Mesenchymal stem cell (in vitro differentiated cells and primary cell): ENCODE results near the gene PIGB.

Source experiments
- DNase-seq: peaks from one replicate; pipeline ENCODE4 v3.0.0-alpha.2; 2013
- H2AFZ ChIP-seq: one replicate; pipeline ENCODE4 v1.6.1; 2013; ENCODE audit warnings: low read depth, mild to moderate bottlenecking, control low read depth, inconsistent platforms, low read length, moderate library complexity
- H2AK5ac ChIP-seq: 2 replicates; pipeline ENCODE4 v1.6.1; 2013; ENCODE audit warnings: low read length, moderate library complexity, mild to moderate bottlenecking, inconsistent platforms; ENCODE audit not compliant: severe bottlenecking
- H2BK120ac ChIP-seq: one replicate; pipeline ENCODE4 v1.6.1; 2013; ENCODE audit warnings: low read depth, mild to moderate bottlenecking, inconsistent platforms, low read length, moderate library complexity
- H2BK12ac ChIP-seq, 2 experiments: one replicate each; pipeline ENCODE4 v1.6.1; 2013; ENCODE audit warnings: inconsistent platforms in 2 of 2, low read length in 2 of 2, mild to moderate bottlenecking in 2 of 2, moderate library complexity in 2 of 2, control low read depth in 1 of 2
- H2BK15ac ChIP-seq: one replicate; pipeline ENCODE4 v1.6.1; 2013; ENCODE audit warnings: mild to moderate bottlenecking, low read depth, inconsistent platforms; ENCODE audit not compliant: poor library complexity, severe bottlenecking
- H2BK5ac ChIP-seq: 2 replicates; pipeline ENCODE4 v1.6.1; 2013; ENCODE audit warnings: low read depth, mild to moderate bottlenecking, low read length, control low read depth, inconsistent platforms; ENCODE audit not compliant: poor library complexity, severe bottlenecking
- H3K14ac ChIP-seq, 2 experiments: one replicate each; pipeline ENCODE4 v1.6.1; 2013; ENCODE audit warnings: inconsistent platforms in 2 of 2, low read length in 2 of 2, control low read depth in 1 of 2, mild to moderate bottlenecking in 1 of 2, moderate library complexity in 1 of 2
- H3K18ac ChIP-seq, 2 experiments: one replicate each; pipeline ENCODE4 v1.6.1; 2013; ENCODE audit warnings: inconsistent platforms in 2 of 2, low read length in 2 of 2, control low read depth in 1 of 2, low read depth in 1 of 2, mild to moderate bottlenecking in 1 of 2
- H3K23ac ChIP-seq, 2 experiments: one replicate each; pipeline ENCODE4 v1.6.1; 2013; ENCODE audit warnings: inconsistent platforms in 2 of 2, low read length in 2 of 2, mild to moderate bottlenecking in 2 of 2, moderate library complexity in 2 of 2, control low read depth in 1 of 2
- H3K27ac ChIP-seq: 2 replicates; pipeline ENCODE4 v1.5.1; 2013; ENCODE audit warnings: mild to moderate bottlenecking, moderate library complexity, low read length, control low read depth, inconsistent platforms; ENCODE audit not compliant: poor library complexity, severe bottlenecking
- H3K27me3 ChIP-seq, 2 experiments: 2 replicates each; pipeline versions ENCODE4 v1.6.1 to v1.7.0; 2013; ENCODE audit warnings: low read length in 2 of 2, mild to moderate bottlenecking in 2 of 2, moderate library complexity in 2 of 2, control low read depth in 1 of 2, inconsistent platforms in 1 of 2; ENCODE audit not compliant: control insufficient read depth in 1 of 2, insufficient read depth in 1 of 2
- H3K36me3 ChIP-seq, 2 experiments: 2 replicates each; pipeline versions ENCODE4 v1.6.1 to v1.7.0; 2013; ENCODE audit warnings: low read length in 2 of 2, control low read depth in 1 of 2, inconsistent platforms in 1 of 2, low read depth in 1 of 2, mild to moderate bottlenecking in 1 of 2; ENCODE audit not compliant: insufficient read depth in 2 of 2, control insufficient read depth in 1 of 2
- H3K4ac ChIP-seq, 2 experiments: one replicate each; pipeline ENCODE4 v1.6.1; 2013; ENCODE audit warnings: inconsistent platforms in 2 of 2, low read length in 2 of 2, mild to moderate bottlenecking in 2 of 2, moderate library complexity in 2 of 2, control low read depth in 1 of 2, low read depth in 1 of 2
- H3K4me1 ChIP-seq: 2 replicates; pipeline ENCODE4 v1.6.1; 2013; ENCODE audit warnings: low read depth, low read length, control low read depth; ENCODE audit not compliant: control insufficient read depth, insufficient read depth
- H3K4me2 ChIP-seq: 2 replicates; pipeline ENCODE4 v1.6.1; 2013; ENCODE audit warnings: low read length, mild to moderate bottlenecking, inconsistent platforms; ENCODE audit not compliant: poor library complexity, severe bottlenecking
- H3K4me3 ChIP-seq, 2 experiments: 2 replicates each; pipeline versions ENCODE4 v1.5.1 to v1.7.0; 2013; ENCODE audit warnings: low read length in 2 of 2, mild to moderate bottlenecking in 2 of 2, control low read depth in 1 of 2, low read depth in 1 of 2; ENCODE audit not compliant: insufficient read depth in 1 of 2
- H3K79me1 ChIP-seq: replicated peaks from 2 replicates; pipeline ENCODE4 v1.6.1; 2013; ENCODE audit warnings: mild to moderate bottlenecking, control low read depth, low read length, inconsistent platforms; ENCODE audit not compliant: poor library complexity, severe bottlenecking
- H3K9ac ChIP-seq: 2 replicates; pipeline ENCODE4 v1.7.0; 2013; ENCODE audit warnings: mild to moderate bottlenecking, low read length, moderate library complexity
- H3K9me3 ChIP-seq: 2 replicates; pipeline ENCODE4 v1.7.0; 2013; ENCODE audit warnings: mild to moderate bottlenecking, low read length; ENCODE audit not compliant: control insufficient read depth
- H4K8ac ChIP-seq: one replicate; pipeline ENCODE4 v1.6.1; 2013; ENCODE audit warnings: inconsistent platforms, mild to moderate bottlenecking, low read length, moderate library complexity
- H4K91ac ChIP-seq: one replicate; pipeline ENCODE4 v1.6.1; 2013; ENCODE audit warnings: mild to moderate bottlenecking, low read length, inconsistent platforms
- WGBS: methylation state at CpG from one replicate; pipeline ENCODE4 v1.1.7; 2013; ENCODE audit warnings: mixed read lengths; 5-methylcytosine and 5-hydroxymethylcytosine counted together

PIGB gene

GRCh38 chr15:55343168-55343567 lies 24.1 kb downstream of the PIGB start:
- no peak overlapping the region for H2BK12ac ChIP-seq
- 80% methylated on average over 1 of the region's 2 CpGs for WGBS

GRCh38 chr15:55344206-55344605 lies 25.2 kb downstream of the PIGB start:
- no peak overlapping the region for H2BK5ac ChIP-seq
- no peak overlapping the region for H3K14ac ChIP-seq
- WGBS, result 88% methylated on average over 1 of the region's 2 CpGs
- no peak overlapping the region for H2BK15ac ChIP-seq
- H3K79me1 ChIP-seq, result no peaks in the 10 kb centered on the region
- H2BK12ac ChIP-seq, result no peak overlapping the region
- no peak overlapping the region for H3K4me2 ChIP-seq
- H3K4me3 ChIP-seq, result no peak overlapping the region
- H3K9me3 ChIP-seq, result no peaks in the 10 kb centered on the region
- no peak overlapping the region for H3K4ac ChIP-seq
- H3K23ac ChIP-seq, result no peak overlapping the region
- no peak overlapping the region for H3K27ac ChIP-seq
- no peak overlapping the region for H3K18ac ChIP-seq
- no peak overlapping the region for H2BK120ac ChIP-seq
- H3K36me3 ChIP-seq, result peaks cover 7 to 52% of the 10 kb centered on the region in 2 experiments
- no peaks in the 10 kb centered on the region for H3K4me1 ChIP-seq
- H2AK5ac ChIP-seq, result no peak overlapping the region
- H4K91ac ChIP-seq, result no peak overlapping the region
- no peak for DNase-seq
- no peak overlapping the region for H2AFZ ChIP-seq
- H4K8ac ChIP-seq, result peak overlapping the region; percentile 4
- no peaks in the 10 kb centered on the region for H3K27me3 ChIP-seq
- H3K9ac ChIP-seq, result no peak overlapping the region

More at GRCh38 chr15:55343168-55343567, 24.1 kb downstream of the PIGB start:
- Histone ChIP-seq H2AFZ (no peak overlapping the region), H3K18ac (no peak overlapping the region), H3K9me3 (no peaks in the 10 kb centered on the region), H3K36me3 (peaks cover 3 to 55% of the 10 kb centered on the region in 2 experiments), H3K4me3 (no peak overlapping the region), H2AK5ac (no peak overlapping the region), H3K9ac (no peak overlapping the region), H3K4me2 (no peak overlapping the region), H3K27ac (no peak overlapping the region), H4K91ac (no peak overlapping the region), H2BK5ac (no peak overlapping the region), H3K27me3 (no peaks in the 10 kb centered on the region), H3K4me1 (no peaks in the 10 kb centered on the region), H3K14ac (no peak overlapping the region), H3K79me1 (no peaks in the 10 kb centered on the region), H4K8ac (no peak overlapping the region), H3K23ac (no peak overlapping the region), H2BK15ac (no peak overlapping the region), H2BK120ac (no peak overlapping the region), H3K4ac (no peak overlapping the region)
- no peak for DNase-seq

GRCh38 chr15:55348281-55348778 lies 29.3 kb downstream of the PIGB start:
- H2AK5ac ChIP-seq, result no peak overlapping the region
- no peak overlapping the region for H3K27ac ChIP-seq
- no peak overlapping the region for H2BK120ac ChIP-seq
- H2BK12ac ChIP-seq, result no peak overlapping the region
- H3K79me1 ChIP-seq, result no peaks in the 10 kb centered on the region
- no peaks in the 10 kb centered on the region for H3K27me3 ChIP-seq
- H3K9ac ChIP-seq, result no peak overlapping the region
- H3K14ac ChIP-seq, result no peak overlapping the region
- DNase-seq, result no peak
- H3K4ac ChIP-seq, result no peak overlapping the region
- H2AFZ ChIP-seq, result no peak overlapping the region
- H2BK5ac ChIP-seq, result no peak overlapping the region
- peaks cover 4 to 57% of the 10 kb centered on the region in 2 experiments for H3K36me3 ChIP-seq
- no peaks in the 10 kb centered on the region for H3K4me1 ChIP-seq
- no peak overlapping the region for H3K4me3 ChIP-seq
- no peak overlapping the region for H3K23ac ChIP-seq
- no peak overlapping the region for H4K91ac ChIP-seq
- H3K9me3 ChIP-seq, result no peaks in the 10 kb centered on the region
- H3K18ac ChIP-seq, result no peak overlapping the region
- no peak overlapping the region for H4K8ac ChIP-seq
- no peak overlapping the region for H2BK15ac ChIP-seq
- 79% methylated on average over 3 of the region's 4 CpGs for WGBS
- no peak overlapping the region for H3K4me2 ChIP-seq

GRCh38 chr15:55349282-55349681 lies 30.3 kb downstream of the PIGB start:
- 100% methylated on average over 2 of the region's 2 CpGs for WGBS
- H3K9ac ChIP-seq, result no peak overlapping the region
- no peaks in the 10 kb centered on the region for H3K9me3 ChIP-seq
- no peaks in the 10 kb centered on the region for H3K27me3 ChIP-seq
- no peak overlapping the region for H2AK5ac ChIP-seq
- no peaks in the 10 kb centered on the region for H3K4me1 ChIP-seq
- no peak overlapping the region for H2BK15ac ChIP-seq
- H3K18ac ChIP-seq, result no peak overlapping the region
- H3K4me3 ChIP-seq, result no peak overlapping the region
- no peak overlapping the region for H2BK5ac ChIP-seq
- H3K27ac ChIP-seq, result no peak overlapping the region
- H3K23ac ChIP-seq, result no peak overlapping the region
- no peak overlapping the region for H2AFZ ChIP-seq
- peaks cover 6 to 53% of the 10 kb centered on the region in 2 experiments for H3K36me3 ChIP-seq
- DNase-seq, result no peak
- no peak overlapping the region for H2BK120ac ChIP-seq
- no peak overlapping the region for H3K4ac ChIP-seq
- H4K91ac ChIP-seq, result no peak overlapping the region
- H3K4me2 ChIP-seq, result no peak overlapping the region
- H4K8ac ChIP-seq, result no peak overlapping the region
- no peaks in the 10 kb centered on the region for H3K79me1 ChIP-seq
- no peak overlapping the region for H2BK12ac ChIP-seq
- H3K14ac ChIP-seq, result no peak overlapping the region
